ENCODE measurements around the gene PDGFRA. TPM values are rescaled to one million over a fixed set of nuclear protein-coding genes. Genes with fewer than 3 reads are reported as not detected.

The PDGFRA gene
- polyA plus RNA-seq, 3 donors: not detected

DNA sequence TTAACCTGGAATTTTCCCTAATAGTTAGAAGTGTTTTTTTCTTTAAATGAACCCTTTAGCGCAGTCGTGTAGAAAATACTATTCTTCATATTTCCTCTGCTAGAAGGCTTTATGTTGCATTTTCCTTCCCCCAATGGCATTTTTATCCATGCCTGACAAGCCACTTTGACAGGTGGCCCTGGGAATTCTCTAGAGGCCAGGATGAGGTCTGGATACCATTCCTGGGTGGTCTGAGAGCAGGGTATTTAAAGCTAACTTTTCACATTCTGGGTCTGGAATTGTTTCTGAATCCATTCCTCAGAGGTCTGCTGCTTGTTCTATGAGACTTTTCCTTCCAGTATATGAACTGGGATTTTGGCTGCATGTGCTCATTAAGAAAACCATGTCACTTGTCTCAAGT is 31.2 kb upstream of the PDGFRA start:
- Mint-ChIP-seq H3K4me1 (no peaks in the 10 kb centered on the region), H3K27me3 (ENCODE audit: low read depth in 3 of 3) (peaks cover 2 to 5% (median 4%) of the 10 kb centered on the region in 3 donors), H3K27ac (no peak overlapping the region), H3K36me3 (no peaks in the 10 kb centered on the region), H3K9me3 (peaks cover 0 to 8% (median under 1%) of the 10 kb centered on the region in 7 donors), H3K4me3 (no peak overlapping the region)
- no peak for TF ChIP-seq CTCF (IDR thresholded peaks at IDR 0.05)
- Histone ChIP-seq H4K20me1 (ENCODE audit: insufficient read depth, low read length) (no peaks in the 10 kb centered on the region), H3K36me3 (replicated peaks in 1 of 2; ENCODE audit: control insufficient read depth in 1 of 2, insufficient read depth in 2 of 2, low read length in 2 of 2) (no peaks in the 10 kb centered on the region), H3K9ac (ENCODE audit: insufficient read depth, low read length, poor library complexity, severe bottlenecking) (no peak overlapping the region), H3K27me3 (ENCODE audit: control insufficient read depth in 2 of 2, insufficient read depth in 2 of 2, low read length in 2 of 2) (no peaks in the 10 kb centered on the region), H2AFZ (ENCODE audit: insufficient read depth, low read depth, low read length, poor library complexity, severe bottlenecking) (no peak overlapping the region), H3K4me3 (replicated peaks in 1 of 3; ENCODE audit: low read depth in 2 of 3, low read length in 3 of 3) (no peak overlapping the region), H3K9me3 (replicated peaks in 1 of 2; ENCODE audit: control insufficient read depth in 1 of 2, insufficient read depth in 1 of 2, low read length in 2 of 2) (no peaks in the 10 kb centered on the region), H3K79me2 (ENCODE audit: insufficient read depth, low read length) (no peaks in the 10 kb centered on the region), H3K4me1 (ENCODE audit: control insufficient read depth in 1 of 2, insufficient read depth in 2 of 2, low read length in 2 of 2) (no peaks in the 10 kb centered on the region), H3K4me2 (replicated peaks; ENCODE audit: extremely low read depth, low read length, poor library complexity, severe bottlenecking) (no peak overlapping the region), H3K27ac (ENCODE audit: low read depth in 1 of 2, low read length in 2 of 2) (no peak overlapping the region)
- intact Hi-C loops (cut with micrococcal nuclease): no loop called here
- no CpG with 5 or more reads among the region's 2 CpGs for WGBS (ENCODE audit: insufficient coverage)
- DNase-seq: no peak

- WGBS (ENCODE audit: insufficient coverage): no CpG with 5 or more reads among the region's 5 CpGs
Observed at GRCh38 chr4:54199919-54200318, 29.2 kb upstream of the PDGFRA start.

More at GRCh38 chr4:54199919-54200318, 29.2 kb upstream of the PDGFRA start:
- no peak overlapping the region for H2AFZ ChIP-seq (ENCODE audit: insufficient read depth, low read depth, low read length, poor library complexity, severe bottlenecking)
- H3K4me2 ChIP-seq (replicated peaks; ENCODE audit: extremely low read depth, low read length, poor library complexity, severe bottlenecking): no peak overlapping the region
- Mint-ChIP-seq H3K27me3 (ENCODE audit: low read depth in 3 of 3) (peaks cover 2 to 5% (median 4%) of the 10 kb centered on the region in 3 donors), H3K36me3 (no peaks in the 10 kb centered on the region), H3K27ac (no peak overlapping the region), H3K4me1 (no peaks in the 10 kb centered on the region), H3K4me3 (no peak overlapping the region), H3K9me3 (peaks cover 0 to 8% (median 2%) of the 10 kb centered on the region in 7 donors)
- H3K27me3 ChIP-seq (ENCODE audit: control insufficient read depth in 2 of 2, insufficient read depth in 2 of 2, low read length in 2 of 2): no peaks in the 10 kb centered on the region
- H3K4me1 ChIP-seq (ENCODE audit: control insufficient read depth in 1 of 2, insufficient read depth in 2 of 2, low read length in 2 of 2): no peaks in the 10 kb centered on the region
- H4K20me1 ChIP-seq (ENCODE audit: insufficient read depth, low read length): no peaks in the 10 kb centered on the region
- no peaks in the 10 kb centered on the region for H3K9me3 ChIP-seq (replicated peaks in 1 of 2; ENCODE audit: control insufficient read depth in 1 of 2, insufficient read depth in 1 of 2, low read length in 2 of 2)
- no peak for DNase-seq
- H3K9ac ChIP-seq (ENCODE audit: insufficient read depth, low read length, poor library complexity, severe bottlenecking): no peak overlapping the region
- H3K36me3 ChIP-seq (replicated peaks in 1 of 2; ENCODE audit: control insufficient read depth in 1 of 2, insufficient read depth in 2 of 2, low read length in 2 of 2): no peaks in the 10 kb centered on the region
- H3K4me3 ChIP-seq (replicated peaks in 1 of 3; ENCODE audit: low read depth in 2 of 3, low read length in 3 of 3): no peak overlapping the region
- H3K27ac ChIP-seq (ENCODE audit: low read depth in 1 of 2, low read length in 2 of 2): no peak overlapping the region
- no peak for TF ChIP-seq CTCF (IDR thresholded peaks at IDR 0.05)
- intact Hi-C loops (cut with micrococcal nuclease): no loop called here
- no peaks in the 10 kb centered on the region for H3K79me2 ChIP-seq (ENCODE audit: insufficient read depth, low read length)
